ENCODE data around the gene RPGRIP1L.

Gene RPGRIP1L

GRCh38 chr16:53681354-53681753 lies 22.3 kb downstream of the RPGRIP1L start:
- peaks cover 13% of the 10 kb centered on the region for H3K9me3 Mint-ChIP-seq
- no peak for TF ChIP-seq CTCF (IDR thresholded peaks at IDR 0.05; ENCODE audit: unreplicated experiment in 3 of 3)
- peaks cover 4% of the 10 kb centered on the region for H3K4me1 Mint-ChIP-seq
- no peaks in the 10 kb centered on the region for H3K27me3 Mint-ChIP-seq (ENCODE audit: low read depth)
- H3K36me3 Mint-ChIP-seq (ENCODE audit: low read depth) = peaks cover 35% of the 10 kb centered on the region
- H3K4me3 Mint-ChIP-seq = no peak overlapping the region
- no peak overlapping the region for H3K27ac Mint-ChIP-seq

- peaks cover 4% of the 10 kb centered on the region for H3K4me1 Mint-ChIP-seq
- H3K36me3 Mint-ChIP-seq (ENCODE audit: low read depth) = peaks cover 29% of the 10 kb centered on the region
- no peaks in the 10 kb centered on the region for H3K27me3 Mint-ChIP-seq (ENCODE audit: low read depth)
- H3K9me3 Mint-ChIP-seq = peaks cover 11% of the 10 kb centered on the region
- no peak for TF ChIP-seq CTCF (IDR thresholded peaks at IDR 0.05; ENCODE audit: unreplicated experiment in 3 of 3)
- H3K27ac Mint-ChIP-seq = no peak overlapping the region
- no peak overlapping the region for H3K4me3 Mint-ChIP-seq
Observed at GRCh38 chr16:53680756-53681155, 22.9 kb downstream of the RPGRIP1L start.

GRCh38 chr16:53678756-53679343 lies 24.8 kb downstream of the RPGRIP1L start:
- Mint-ChIP-seq H3K36me3 (ENCODE audit: low read depth) (peaks cover 15% of the 10 kb centered on the region), H3K9me3 (peaks cover 5% of the 10 kb centered on the region), H3K4me1 (peaks cover 4% of the 10 kb centered on the region), H3K27me3 (ENCODE audit: low read depth) (no peaks in the 10 kb centered on the region), H3K27ac (peak overlapping the region in 1 of 3 experiments; percentile 45), H3K4me3 (no peak overlapping the region)
- TF ChIP-seq CTCF (IDR thresholded peaks at IDR 0.05; ENCODE audit: unreplicated experiment in 3 of 3) = no peak

DNA sequence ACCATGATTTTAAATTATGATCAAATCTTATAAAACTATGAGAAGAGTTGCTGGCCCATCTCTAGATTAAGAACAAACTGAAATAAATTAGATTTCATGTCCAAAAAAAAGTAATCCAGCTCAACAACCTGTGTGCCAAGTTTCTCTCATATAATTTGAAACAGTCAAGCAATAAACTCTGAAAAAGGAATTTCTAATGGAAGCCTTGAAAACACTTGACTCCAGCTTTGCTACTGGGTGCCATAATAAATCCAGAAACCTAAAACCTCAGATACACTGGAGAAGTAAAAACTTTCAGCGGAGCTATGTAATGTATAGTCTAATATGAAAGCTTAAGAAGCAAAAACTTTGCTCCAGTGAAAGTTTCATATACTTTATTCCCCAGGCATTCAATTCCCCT lies 25.5 kb downstream of the RPGRIP1L start:
- Mint-ChIP-seq H3K9me3 (peaks cover 2% of the 10 kb centered on the region), H3K4me1 (peaks cover 4% of the 10 kb centered on the region), H3K4me3 (no peak overlapping the region), H3K27me3 (ENCODE audit: low read depth) (no peaks in the 10 kb centered on the region), H3K27ac (peak overlapping the region in 1 of 3 experiments; percentile 45), H3K36me3 (ENCODE audit: low read depth) (peaks cover 8% of the 10 kb centered on the region)
- TF ChIP-seq CTCF (IDR thresholded peaks at IDR 0.05; ENCODE audit: unreplicated experiment in 3 of 3) = no peak

DNA sequence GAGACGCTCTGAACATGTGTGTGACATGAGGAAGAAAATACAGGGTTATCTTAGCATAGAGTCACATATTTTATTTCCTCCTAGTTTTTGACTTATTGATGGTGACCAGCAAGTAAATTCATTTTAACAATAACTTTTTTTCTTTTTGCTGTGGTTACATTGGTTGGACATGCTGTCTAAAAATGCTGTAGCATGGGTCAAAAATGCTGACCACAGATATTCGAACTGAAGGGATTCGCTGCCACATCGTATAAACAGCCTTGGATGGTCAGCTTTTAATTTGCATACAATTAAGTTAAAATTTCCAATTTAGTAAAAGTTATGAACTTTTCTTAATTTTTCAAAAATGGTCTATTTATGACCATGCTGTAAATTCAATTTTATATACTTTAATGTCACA lies 30.5 kb downstream of the RPGRIP1L start:
- H3K27me3 Mint-ChIP-seq (ENCODE audit: low read depth) = no peaks in the 10 kb centered on the region
- no peak for TF ChIP-seq CTCF (IDR thresholded peaks at IDR 0.05; ENCODE audit: unreplicated experiment in 3 of 3)
- H3K4me1 Mint-ChIP-seq = no peaks in the 10 kb centered on the region

GRCh38 chr16:53672461-53672860 lies 31.2 kb downstream of the RPGRIP1L start:
- Mint-ChIP-seq H3K9me3 (no peaks in the 10 kb centered on the region), H3K4me3 (no peak overlapping the region), H3K36me3 (ENCODE audit: low read depth) (peaks cover 4% of the 10 kb centered on the region), H3K27ac (no peak overlapping the region), H3K4me1 (no peaks in the 10 kb centered on the region), H3K27me3 (ENCODE audit: low read depth) (no peaks in the 10 kb centered on the region)
- TF ChIP-seq CTCF (IDR thresholded peaks at IDR 0.05; ENCODE audit: unreplicated experiment in 3 of 3) = no peak

More for the DNA sequence above, 30.5 kb downstream of the RPGRIP1L start:
- peaks cover 4% of the 10 kb centered on the region for H3K36me3 Mint-ChIP-seq (ENCODE audit: low read depth)
- no peak overlapping the region for H3K4me3 Mint-ChIP-seq
- no peak overlapping the region for H3K27ac Mint-ChIP-seq
- H3K9me3 Mint-ChIP-seq = no peaks in the 10 kb centered on the region
